ENCODE measurements around the gene SNX8.
"Not testable (repeated sequence)": the region's sequence is repeated elsewhere in the genome, so short reads cannot be mapped to it uniquely, and the experiment has no call there.

Gene SNX8

GRCh38 chr7:2332606-2333231 lies 18.5 kb upstream of the SNX8 start:
- not testable (repeated sequence) for DNase-seq (ENCODE audit: low read depth, low spot score); H3K4me3 ChIP-seq (ENCODE audit: low read length)

GRCh38 chr7:2331707-2332106 lies 17.5 kb upstream of the SNX8 start:
- H3K4me3 ChIP-seq (ENCODE audit: low read length) = no peak overlapping the region
- DNase-seq (ENCODE audit: low read depth, low spot score) = no peak

- no peak overlapping the region for H3K4me3 ChIP-seq (ENCODE audit: low read length)
- no peak for DNase-seq (ENCODE audit: low read depth, low spot score)
Observed at GRCh38 chr7:2330493-2330892, 16.3 kb upstream of the SNX8 start.

GRCh38 chr7:2326951-2327350 lies 12.7 kb upstream of the SNX8 start:
- DNase-seq (ENCODE audit: low read depth, low spot score) = no peak
- H3K4me3 ChIP-seq (ENCODE audit: low read length) = no peak overlapping the region

GRCh38 chr7:2325162-2325561 lies 10.9 kb upstream of the SNX8 start:
- H3K4me3 ChIP-seq (ENCODE audit: low read length) = no peak overlapping the region
- DNase-seq (ENCODE audit: low read depth, low spot score) = no peak

- no peak for DNase-seq (ENCODE audit: low read depth, low spot score)
- no peak overlapping the region for H3K4me3 ChIP-seq (ENCODE audit: low read length)
Observed at GRCh38 chr7:2321020-2321419, 6.8 kb upstream of the SNX8 start.

- no peak for DNase-seq (ENCODE audit: low read depth, low spot score)
- no peak overlapping the region for H3K4me3 ChIP-seq (ENCODE audit: low read length)
Observed at GRCh38 chr7:2317556-2318293, 3.5 kb upstream of the SNX8 start.

GRCh38 chr7:2316578-2316977 lies 2.3 kb upstream of the SNX8 start:
- no peak for DNase-seq (ENCODE audit: low read depth, low spot score)
- no peak overlapping the region for H3K4me3 ChIP-seq (ENCODE audit: low read length)

DNA sequence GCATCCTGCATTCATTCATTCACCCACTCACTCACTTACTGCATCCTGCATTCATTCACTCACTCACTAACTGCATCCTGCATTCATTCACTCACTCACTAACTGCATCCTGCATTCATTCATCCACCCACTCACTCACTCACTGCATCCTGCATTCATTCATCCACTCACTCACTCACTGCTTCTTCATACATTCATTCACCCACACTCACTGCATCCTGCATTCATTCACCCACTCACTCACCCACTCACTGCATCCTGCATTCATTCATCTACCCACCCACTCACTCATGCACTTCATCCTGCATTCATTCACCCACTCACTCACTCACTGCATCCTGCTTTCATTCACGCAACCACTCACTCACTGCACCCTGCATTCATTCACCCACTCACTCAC lies 1.5 kb upstream of the SNX8 start:
- H3K4me3 ChIP-seq (ENCODE audit: low read length) = no peak overlapping the region

DNA sequence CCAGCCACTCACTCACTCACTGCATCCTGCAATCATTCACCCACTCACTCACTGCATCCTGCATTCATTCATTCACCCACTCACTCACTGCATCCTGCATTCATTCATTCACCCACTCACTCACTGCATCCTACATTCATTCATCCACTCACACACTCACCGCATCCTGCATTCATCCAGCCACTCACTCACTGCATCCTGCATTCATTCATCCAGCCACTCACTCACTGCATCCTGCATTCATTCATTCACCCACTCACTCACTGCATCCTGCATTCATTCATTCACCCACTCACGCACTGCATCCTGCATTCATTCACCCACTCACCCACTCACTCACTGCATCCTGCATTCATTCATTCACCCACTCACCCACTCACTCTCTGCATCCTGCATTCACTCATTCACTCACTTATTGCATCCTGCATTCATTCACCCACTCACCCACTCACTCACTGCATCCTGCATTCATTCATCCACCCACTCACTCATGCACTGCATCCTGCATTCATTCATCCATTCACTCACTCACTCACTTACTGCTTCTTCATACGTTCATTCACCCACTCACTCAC lies 802 bp upstream of the SNX8 start:
- DNase-seq (ENCODE audit: low read depth, low spot score) = not testable (repeated sequence)
- H3K4me3 ChIP-seq (ENCODE audit: low read length) = peak overlapping the region; percentile 53

More for the DNA sequence above, 1.5 kb upstream of the SNX8 start:
- DNase-seq (ENCODE audit: low read depth, low spot score) = no peak

DNA sequence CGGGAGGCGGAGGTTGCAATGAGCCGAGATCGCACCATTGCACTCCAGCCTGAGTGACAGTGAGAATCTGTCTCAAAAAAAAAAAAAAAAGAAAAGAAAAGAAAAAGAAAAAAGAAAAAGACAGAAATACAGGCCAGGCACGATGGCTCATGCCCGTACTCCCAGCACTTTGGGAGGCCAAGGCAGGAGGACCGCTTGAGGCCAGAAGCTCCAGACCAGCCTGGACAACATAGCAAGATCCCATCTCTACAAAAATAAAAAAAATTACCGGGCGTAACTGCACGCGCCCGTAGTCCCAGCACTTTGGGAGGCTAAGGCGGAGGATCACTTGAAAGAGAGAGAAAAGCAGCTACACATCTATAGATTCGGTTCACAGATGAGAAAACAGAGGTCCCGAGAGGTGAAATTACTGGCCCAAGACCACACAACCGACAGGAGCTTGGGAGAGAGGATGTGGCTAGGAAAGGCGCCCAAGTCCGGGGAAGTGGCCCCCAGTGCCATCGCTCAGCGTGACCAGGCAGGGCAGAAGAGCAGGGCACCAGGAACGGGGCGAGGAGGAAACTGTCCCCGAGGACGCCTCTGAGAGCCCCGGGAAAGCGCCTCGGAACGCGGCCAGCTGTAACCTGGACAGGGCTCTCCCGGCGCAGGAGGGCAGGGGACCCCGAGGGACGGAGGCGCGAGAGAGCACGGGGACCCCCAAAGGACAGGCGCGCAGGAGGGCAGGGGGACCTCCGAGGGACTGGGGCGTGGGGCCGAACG lies 612 bp downstream of the SNX8 start:
- peak overlapping the region; percentile 76 for H3K4me3 ChIP-seq (ENCODE audit: low read length)
- no peak for DNase-seq (ENCODE audit: low read depth, low spot score)

- no peak overlapping the region for H3K4me3 ChIP-seq (ENCODE audit: low read length)
- no peak for DNase-seq (ENCODE audit: low read depth, low spot score)
Observed at GRCh38 chr7:2312267-2312929, 1.8 kb downstream of the SNX8 start.

GRCh38 chr7:2309889-2310331 lies 4.3 kb downstream of the SNX8 start:
- no peak overlapping the region for H3K4me3 ChIP-seq (ENCODE audit: low read length)
- DNase-seq (ENCODE audit: low read depth, low spot score) = no peak

GRCh38 chr7:2307690-2308107 lies 6.5 kb downstream of the SNX8 start:
- no peak for DNase-seq (ENCODE audit: low read depth, low spot score)
- H3K4me3 ChIP-seq (ENCODE audit: low read length) = no peak overlapping the region

DNA sequence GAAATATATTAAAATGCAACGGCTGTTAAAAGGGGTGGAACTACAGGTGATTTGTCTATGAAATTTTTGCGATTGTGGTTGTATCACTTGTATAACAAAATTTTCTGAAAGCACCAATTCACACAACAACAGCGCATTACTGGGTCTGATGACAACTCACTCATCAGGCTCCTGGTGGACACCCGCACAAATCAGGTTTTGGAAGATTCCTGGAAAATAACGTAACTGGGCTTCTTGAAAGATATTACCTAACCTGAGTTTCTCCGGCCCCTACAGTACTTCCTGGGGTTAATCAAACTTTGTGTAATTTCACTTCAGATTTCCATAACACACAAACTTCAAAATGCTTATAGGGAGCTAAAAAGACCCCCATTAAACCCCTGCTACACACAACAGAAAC lies 7.6 kb downstream of the SNX8 start:
- H3K4me3 ChIP-seq (ENCODE audit: low read length) = no peak overlapping the region
- no peak for DNase-seq (ENCODE audit: low read depth, low spot score)

GRCh38 chr7:2305258-2305657 lies 9.0 kb downstream of the SNX8 start:
- not testable (repeated sequence) for DNase-seq (ENCODE audit: low read depth, low spot score); H3K4me3 ChIP-seq (ENCODE audit: low read length)

DNA sequence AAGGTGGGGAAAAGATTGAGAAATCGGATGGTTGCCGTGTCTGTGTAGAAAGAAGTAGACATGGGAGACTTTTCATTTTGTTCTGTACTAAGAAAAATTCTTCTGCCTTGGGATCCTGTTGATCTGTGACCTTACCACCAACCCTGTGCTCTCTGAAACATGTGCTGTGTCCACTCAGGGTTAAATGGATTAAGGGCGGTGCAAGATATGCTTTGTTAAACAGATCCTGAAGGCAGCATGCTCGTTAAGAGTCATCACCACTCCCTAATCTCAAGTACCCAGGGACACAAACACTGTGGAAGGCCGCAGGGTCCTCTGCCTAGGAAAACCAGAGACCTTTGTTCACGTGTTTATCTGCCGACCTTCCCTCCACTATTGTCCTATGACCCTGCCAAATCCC lies 10.7 kb downstream of the SNX8 start:
- H3K4me3 ChIP-seq (ENCODE audit: low read length); DNase-seq (ENCODE audit: low read depth, low spot score): not testable (repeated sequence)

DNA sequence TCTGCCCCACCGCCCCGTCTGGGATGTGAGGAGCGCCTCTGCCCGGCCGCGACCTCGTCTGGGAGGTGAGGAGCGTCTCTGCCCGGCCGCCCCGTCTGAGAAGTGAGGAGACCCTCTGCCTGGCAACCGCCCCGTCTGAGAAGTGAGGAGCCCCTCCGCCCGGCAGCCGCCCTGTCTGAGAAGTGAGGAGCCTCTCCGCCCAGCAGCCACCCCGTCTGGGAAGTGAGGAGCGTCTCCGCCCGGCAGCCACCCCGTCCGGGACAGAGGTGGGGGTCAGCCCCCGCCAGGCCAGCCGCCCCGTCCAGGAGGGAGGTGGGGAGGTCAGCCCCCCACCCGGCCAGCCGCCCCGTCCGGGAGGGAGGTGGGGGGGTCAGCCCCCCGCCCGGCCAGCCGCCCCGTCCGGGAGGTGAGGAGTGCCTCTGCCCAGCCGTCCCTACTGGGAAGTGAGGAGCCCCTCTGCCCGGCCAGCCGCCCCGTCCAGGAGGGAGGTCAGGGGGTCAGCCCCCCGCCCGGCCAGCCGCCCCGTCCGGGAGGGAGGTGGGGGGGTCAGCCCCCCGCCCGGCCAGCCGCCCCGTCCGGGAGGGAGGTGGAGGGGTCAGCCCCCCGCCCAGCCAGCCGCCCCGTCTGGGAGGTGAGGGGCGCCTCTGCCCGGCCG lies 11.4 kb downstream of the SNX8 start:
- not testable (repeated sequence) for H3K4me3 ChIP-seq (ENCODE audit: low read length); DNase-seq (ENCODE audit: low read depth, low spot score)

- DNase-seq (ENCODE audit: low read depth, low spot score) = no peak
- H3K4me3 ChIP-seq (ENCODE audit: low read length) = no peak overlapping the region
Observed at GRCh38 chr7:2301511-2301863, 12.8 kb downstream of the SNX8 start.
